H1 (cell line): Measurements from ENCODE around the gene SCAPER. TPM values are rescaled to one million over a fixed set of nuclear protein-coding genes. Genes with fewer than 3 reads are reported as not detected.

Source experiments
- EP300 ChIP-seq, 2 experiments: IDR thresholded peaks; 1 replicate in 1 of 2; 2 replicates in 1 of 2; pipeline ENCODE4 v1.6.1; 2011 to 2012; ENCODE audit warnings: low read depth in 2 of 2, low read length in 2 of 2, mild to moderate bottlenecking in 2 of 2, borderline replicate concordance in 1 of 2, inconsistent platforms in 1 of 2, moderate library complexity in 1 of 2
- JUN ChIP-seq: IDR thresholded peaks from 2 replicates; pipeline ENCODE4 v1.6.1; 2011; ENCODE audit warnings: low read depth, mild to moderate bottlenecking, improper control_type of control experiment, low read length
- SIRT6 ChIP-seq: IDR thresholded peaks from one replicate; pipeline ENCODE4 v1.7.1; 2012; ENCODE audit warnings: low read length, inconsistent platforms
- SP2 ChIP-seq: IDR thresholded peaks from 2 replicates; pipeline ENCODE4 v1.6.1; 2012; ENCODE audit warnings: mild to moderate bottlenecking, low read length, inconsistent platforms
- SUZ12 ChIP-seq: fragments of 200-600 bp; sonication (generic); IDR thresholded peaks from 2 replicates; pipeline ENCODE4 v1.6.1; 2012; ENCODE audit warnings: mild to moderate bottlenecking, inconsistent platforms, low read length, moderate library complexity, mixed read lengths
- polyA plus RNA-seq, 7 experiments: library from polyadenylated mRNA; depleted of rRNA in 3 of 7; stranded (reverse) in 5 of 7; unstranded in 2 of 7; fragments of >200 nt in 5 of 7; fragments of 200-250 nt in 2 of 7; gene quantifications; 1 replicate in 5 of 7; 2 replicates in 1 of 7; 4 replicates in 1 of 7; pipeline versions ENCODE4 v1.2.1 to v1.2.3, GENCODE V29; 2011 to 2013; ENCODE audit warnings: missing spikeins in 2 of 7, mixed read lengths in 2 of 7
- total RNA-seq: library from RNA; stranded (reverse); fragmentation: NEBNext Ultra II Directional; extraction: Animal tissue kit (Norgen Biotek cat#: 25700); gene quantifications from 2 replicates; pipeline ENCODE4 v1.2.1, GENCODE V29; 2021
- TF ChIP-seq, protein P1 (sequence below): fragments of 300-600 bp; sonication (generic); IDR thresholded peaks from 2 replicates; pipeline ENCODE4 v1.7.1; 2012; ENCODE audit warnings: low read length, moderate library complexity, mild to moderate bottlenecking, inconsistent platforms; ENCODE audit not compliant: insufficient replicate concordance
- TF ChIP-seq, protein P2 (sequence below), 3 experiments: IDR thresholded peaks; 1 replicate in 2 of 3; 2 replicates in 1 of 3; pipeline versions ENCODE4 v1.5.1 to v1.6.1; 2011; ENCODE audit warnings: low read length in 3 of 3, mild to moderate bottlenecking in 3 of 3, inconsistent platforms in 2 of 3, low read depth in 1 of 3, moderate library complexity in 1 of 3; ENCODE audit not compliant: insufficient read depth in 1 of 3; ENCODE audit errors: control extremely low read depth in 1 of 3
- TF ChIP-seq, protein P3 (sequence below): IDR thresholded peaks from 2 replicates; pipeline ENCODE4 v1.6.1; 2011; ENCODE audit warnings: low read depth, mild to moderate bottlenecking, low read length; ENCODE audit not compliant: insufficient read depth
- TF ChIP-seq, protein P4 (sequence below): IDR thresholded peaks from 2 replicates; pipeline ENCODE4 v1.6.1; 2012; ENCODE audit warnings: inconsistent platforms

SCAPER gene
- total and polyA plus RNA-seq, 2 of the 8 experiments (the other 6 are each of a cell fraction or from before 2014, with no cell fraction given), result 1.6 to 6.8 TPM

DNA sequence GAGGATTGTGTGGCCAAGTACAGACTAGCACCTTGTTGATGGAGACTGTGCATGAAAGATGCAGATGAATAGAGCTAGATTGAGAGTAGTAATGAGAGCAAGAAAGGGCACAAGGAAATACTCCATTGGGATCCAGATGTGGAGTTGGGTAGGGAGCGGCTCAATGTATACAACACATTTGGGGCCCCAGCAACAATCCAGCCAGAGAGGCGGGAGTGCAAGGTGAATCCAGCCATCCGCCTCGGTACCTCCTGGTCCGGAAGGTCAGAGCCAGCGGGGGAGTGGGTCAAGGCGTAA is 559.6 kb downstream of the SCAPER start (continued):
- TF ChIP-seq, protein P1, sequence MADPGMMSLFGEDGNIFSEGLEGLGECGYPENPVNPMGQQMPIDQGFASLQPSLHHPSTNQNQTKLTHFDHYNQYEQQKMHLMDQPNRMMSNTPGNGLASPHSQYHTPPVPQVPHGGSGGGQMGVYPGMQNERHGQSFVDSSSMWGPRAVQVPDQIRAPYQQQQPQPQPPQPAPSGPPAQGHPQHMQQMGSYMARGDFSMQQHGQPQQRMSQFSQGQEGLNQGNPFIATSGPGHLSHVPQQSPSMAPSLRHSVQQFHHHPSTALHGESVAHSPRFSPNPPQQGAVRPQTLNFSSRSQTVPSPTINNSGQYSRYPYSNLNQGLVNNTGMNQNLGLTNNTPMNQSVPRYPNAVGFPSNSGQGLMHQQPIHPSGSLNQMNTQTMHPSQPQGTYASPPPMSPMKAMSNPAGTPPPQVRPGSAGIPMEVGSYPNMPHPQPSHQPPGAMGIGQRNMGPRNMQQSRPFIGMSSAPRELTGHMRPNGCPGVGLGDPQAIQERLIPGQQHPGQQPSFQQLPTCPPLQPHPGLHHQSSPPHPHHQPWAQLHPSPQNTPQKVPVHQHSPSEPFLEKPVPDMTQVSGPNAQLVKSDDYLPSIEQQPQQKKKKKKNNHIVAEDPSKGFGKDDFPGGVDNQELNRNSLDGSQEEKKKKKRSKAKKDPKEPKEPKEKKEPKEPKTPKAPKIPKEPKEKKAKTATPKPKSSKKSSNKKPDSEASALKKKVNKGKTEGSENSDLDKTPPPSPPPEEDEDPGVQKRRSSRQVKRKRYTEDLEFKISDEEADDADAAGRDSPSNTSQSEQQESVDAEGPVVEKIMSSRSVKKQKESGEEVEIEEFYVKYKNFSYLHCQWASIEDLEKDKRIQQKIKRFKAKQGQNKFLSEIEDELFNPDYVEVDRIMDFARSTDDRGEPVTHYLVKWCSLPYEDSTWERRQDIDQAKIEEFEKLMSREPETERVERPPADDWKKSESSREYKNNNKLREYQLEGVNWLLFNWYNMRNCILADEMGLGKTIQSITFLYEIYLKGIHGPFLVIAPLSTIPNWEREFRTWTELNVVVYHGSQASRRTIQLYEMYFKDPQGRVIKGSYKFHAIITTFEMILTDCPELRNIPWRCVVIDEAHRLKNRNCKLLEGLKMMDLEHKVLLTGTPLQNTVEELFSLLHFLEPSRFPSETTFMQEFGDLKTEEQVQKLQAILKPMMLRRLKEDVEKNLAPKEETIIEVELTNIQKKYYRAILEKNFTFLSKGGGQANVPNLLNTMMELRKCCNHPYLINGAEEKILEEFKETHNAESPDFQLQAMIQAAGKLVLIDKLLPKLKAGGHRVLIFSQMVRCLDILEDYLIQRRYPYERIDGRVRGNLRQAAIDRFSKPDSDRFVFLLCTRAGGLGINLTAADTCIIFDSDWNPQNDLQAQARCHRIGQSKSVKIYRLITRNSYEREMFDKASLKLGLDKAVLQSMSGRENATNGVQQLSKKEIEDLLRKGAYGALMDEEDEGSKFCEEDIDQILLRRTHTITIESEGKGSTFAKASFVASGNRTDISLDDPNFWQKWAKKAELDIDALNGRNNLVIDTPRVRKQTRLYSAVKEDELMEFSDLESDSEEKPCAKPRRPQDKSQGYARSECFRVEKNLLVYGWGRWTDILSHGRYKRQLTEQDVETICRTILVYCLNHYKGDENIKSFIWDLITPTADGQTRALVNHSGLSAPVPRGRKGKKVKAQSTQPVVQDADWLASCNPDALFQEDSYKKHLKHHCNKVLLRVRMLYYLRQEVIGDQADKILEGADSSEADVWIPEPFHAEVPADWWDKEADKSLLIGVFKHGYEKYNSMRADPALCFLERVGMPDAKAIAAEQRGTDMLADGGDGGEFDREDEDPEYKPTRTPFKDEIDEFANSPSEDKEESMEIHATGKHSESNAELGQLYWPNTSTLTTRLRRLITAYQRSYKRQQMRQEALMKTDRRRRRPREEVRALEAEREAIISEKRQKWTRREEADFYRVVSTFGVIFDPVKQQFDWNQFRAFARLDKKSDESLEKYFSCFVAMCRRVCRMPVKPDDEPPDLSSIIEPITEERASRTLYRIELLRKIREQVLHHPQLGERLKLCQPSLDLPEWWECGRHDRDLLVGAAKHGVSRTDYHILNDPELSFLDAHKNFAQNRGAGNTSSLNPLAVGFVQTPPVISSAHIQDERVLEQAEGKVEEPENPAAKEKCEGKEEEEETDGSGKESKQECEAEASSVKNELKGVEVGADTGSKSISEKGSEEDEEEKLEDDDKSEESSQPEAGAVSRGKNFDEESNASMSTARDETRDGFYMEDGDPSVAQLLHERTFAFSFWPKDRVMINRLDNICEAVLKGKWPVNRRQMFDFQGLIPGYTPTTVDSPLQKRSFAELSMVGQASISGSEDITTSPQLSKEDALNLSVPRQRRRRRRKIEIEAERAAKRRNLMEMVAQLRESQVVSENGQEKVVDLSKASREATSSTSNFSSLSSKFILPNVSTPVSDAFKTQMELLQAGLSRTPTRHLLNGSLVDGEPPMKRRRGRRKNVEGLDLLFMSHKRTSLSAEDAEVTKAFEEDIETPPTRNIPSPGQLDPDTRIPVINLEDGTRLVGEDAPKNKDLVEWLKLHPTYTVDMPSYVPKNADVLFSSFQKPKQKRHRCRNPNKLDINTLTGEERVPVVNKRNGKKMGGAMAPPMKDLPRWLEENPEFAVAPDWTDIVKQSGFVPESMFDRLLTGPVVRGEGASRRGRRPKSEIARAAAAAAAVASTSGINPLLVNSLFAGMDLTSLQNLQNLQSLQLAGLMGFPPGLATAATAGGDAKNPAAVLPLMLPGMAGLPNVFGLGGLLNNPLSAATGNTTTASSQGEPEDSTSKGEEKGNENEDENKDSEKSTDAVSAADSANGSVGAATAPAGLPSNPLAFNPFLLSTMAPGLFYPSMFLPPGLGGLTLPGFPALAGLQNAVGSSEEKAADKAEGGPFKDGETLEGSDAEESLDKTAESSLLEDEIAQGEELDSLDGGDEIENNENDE, result no peak
- TF ChIP-seq EP300 (IDR thresholded peaks at IDR 0.05; ENCODE audit: borderline replicate concordance in 1 of 2, low read depth in 2 of 2, low read length in 2 of 2) (no peak), JUN (no peak), SUZ12 (no peak), SP2 (no peak), SIRT6 (no peak)
- TF ChIP-seq, protein P2, sequence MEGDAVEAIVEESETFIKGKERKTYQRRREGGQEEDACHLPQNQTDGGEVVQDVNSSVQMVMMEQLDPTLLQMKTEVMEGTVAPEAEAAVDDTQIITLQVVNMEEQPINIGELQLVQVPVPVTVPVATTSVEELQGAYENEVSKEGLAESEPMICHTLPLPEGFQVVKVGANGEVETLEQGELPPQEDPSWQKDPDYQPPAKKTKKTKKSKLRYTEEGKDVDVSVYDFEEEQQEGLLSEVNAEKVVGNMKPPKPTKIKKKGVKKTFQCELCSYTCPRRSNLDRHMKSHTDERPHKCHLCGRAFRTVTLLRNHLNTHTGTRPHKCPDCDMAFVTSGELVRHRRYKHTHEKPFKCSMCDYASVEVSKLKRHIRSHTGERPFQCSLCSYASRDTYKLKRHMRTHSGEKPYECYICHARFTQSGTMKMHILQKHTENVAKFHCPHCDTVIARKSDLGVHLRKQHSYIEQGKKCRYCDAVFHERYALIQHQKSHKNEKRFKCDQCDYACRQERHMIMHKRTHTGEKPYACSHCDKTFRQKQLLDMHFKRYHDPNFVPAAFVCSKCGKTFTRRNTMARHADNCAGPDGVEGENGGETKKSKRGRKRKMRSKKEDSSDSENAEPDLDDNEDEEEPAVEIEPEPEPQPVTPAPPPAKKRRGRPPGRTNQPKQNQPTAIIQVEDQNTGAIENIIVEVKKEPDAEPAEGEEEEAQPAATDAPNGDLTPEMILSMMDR (IDR thresholded peaks at IDR 0.05; ENCODE audit: control extremely low read depth in 1 of 3, insufficient read depth in 1 of 3, low read depth in 1 of 3, low read length in 3 of 3), result no peak
- TF ChIP-seq, protein P3, sequence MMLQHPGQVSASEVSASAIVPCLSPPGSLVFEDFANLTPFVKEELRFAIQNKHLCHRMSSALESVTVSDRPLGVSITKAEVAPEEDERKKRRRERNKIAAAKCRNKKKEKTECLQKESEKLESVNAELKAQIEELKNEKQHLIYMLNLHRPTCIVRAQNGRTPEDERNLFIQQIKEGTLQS, result no peak
- TF ChIP-seq, protein P4, sequence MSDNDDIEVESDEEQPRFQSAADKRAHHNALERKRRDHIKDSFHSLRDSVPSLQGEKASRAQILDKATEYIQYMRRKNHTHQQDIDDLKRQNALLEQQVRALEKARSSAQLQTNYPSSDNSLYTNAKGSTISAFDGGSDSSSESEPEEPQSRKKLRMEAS, result no peak
